ENCODE data around the gene CHST3.

The CHST3 gene

GRCh38 chr10:72035252-72035887 is 71.2 kb downstream of the CHST3 start:
- DNase-seq: no peak

- DNase-seq: no peak
Measured at GRCh38 chr10:72037266-72037665, 73.1 kb downstream of the CHST3 start.

GRCh38 chr10:72037811-72038210 is 73.6 kb downstream of the CHST3 start:
- no peak for DNase-seq

GRCh38 chr10:72038458-72039001 is 74.3 kb downstream of the CHST3 start:
- DNase-seq: peak; percentile 35

GRCh38 chr10:72039377-72039776 is 75.2 kb downstream of the CHST3 start:
- no peak for DNase-seq

- no peak for DNase-seq
Measured at GRCh38 chr10:72041491-72041890, 77.3 kb downstream of the CHST3 start.

GRCh38 chr10:72043016-72043834 is 79.0 kb downstream of the CHST3 start:
- DNase-seq: peak; percentile 11

- peak; percentile 21 for DNase-seq
Measured at GRCh38 chr10:72044417-72045041, 80.3 kb downstream of the CHST3 start.

GRCh38 chr10:72045586-72045985 is 81.4 kb downstream of the CHST3 start:
- DNase-seq: no peak

- DNase-seq: peak; percentile 93
Measured at GRCh38 chr10:72048450-72049124, 84.4 kb downstream of the CHST3 start.

GRCh38 chr10:72049472-72049871 is 85.3 kb downstream of the CHST3 start:
- no peak for DNase-seq

- DNase-seq: no peak
Measured at GRCh38 chr10:72049969-72050781, 86.0 kb downstream of the CHST3 start.

- DNase-seq: no peak
Measured at GRCh38 chr10:72050873-72051272, 86.7 kb downstream of the CHST3 start.

- DNase-seq: no peak
Measured at GRCh38 chr10:72053690-72054089, 89.5 kb downstream of the CHST3 start.

- DNase-seq: no peak
Measured at GRCh38 chr10:72056113-72056512, 91.9 kb downstream of the CHST3 start.

- DNase-seq: no peak
Measured at GRCh38 chr10:72056932-72057751, 92.9 kb downstream of the CHST3 start.

- no peak for DNase-seq
Measured at GRCh38 chr10:72058347-72058898, 94.2 kb downstream of the CHST3 start.

GRCh38 chr10:72058989-72059842 is 95.0 kb downstream of the CHST3 start:
- DNase-seq: no peak

GRCh38 chr10:72059843-72060822 is 95.9 kb downstream of the CHST3 start:
- DNase-seq: no peak

Data from fibroblast of upper back skin (primary cell).